SK-N-SH (cell line): ENCODE measurements around the gene RHOJ. TPM values are rescaled to one million over a fixed set of nuclear protein-coding genes. Genes with fewer than 3 reads are reported as not detected.
"Not testable (repeated sequence)": the region's sequence is repeated elsewhere in the genome, so short reads cannot be mapped to it uniquely, and the experiment has no call there.

ENCODE experiments used
- CTCF ChIA-PET: fragments of 300-600, 350-600 bp; formaldehyde crosslinking; extraction: SDS; loops from one replicate; lab custom pipeline; 2021; lab: Yijun Ruan, JAX
- POLR2A ChIA-PET: fragments of 350-600 bp; sonication (Branson Sonifier 250); formaldehyde crosslinking; extraction: SDS; loops from one replicate; lab custom pipeline; 2020; ENCODE audit warnings: antibody characterized with exemption, inconsistent platforms; lab: Yijun Ruan, JAX
- DNase-seq: peaks from one replicate; pipeline ENCODE4 v3.0.0; 2012
- H2AFZ ChIP-seq: fragments of 200-600 bp; sonication (generic); 2 replicates; pipeline ENCODE4 v1.8.1; 2016; ENCODE audit warnings: antibody characterized with exemption, mild to moderate bottlenecking, low read depth
- H3F3A ChIP-seq: fragments of 200-600 bp; sonication (generic); replicated peaks from 2 replicates; pipeline ENCODE3; 2016; ENCODE audit warnings: antibody characterized with exemption, mild to moderate bottlenecking; ENCODE audit not compliant: insufficient read depth
- H3K27ac ChIP-seq, 2 experiments: fragments of 200-500 bp in 1 of 2; fragments of 200-600 bp in 1 of 2; sonication (Bioruptor generic) in 1 of 2; sonication (generic), shearing (Covaris generic) in 1 of 2; 2 replicates each; pipeline versions ENCODE4 v1.5.1 to v1.6.1; 2014 to 2016; ENCODE audit warnings: low read depth in 2 of 2, inconsistent platforms in 1 of 2, low read length in 1 of 2, mild to moderate bottlenecking in 1 of 2, mixed read lengths in 1 of 2
- H3K27me3 ChIP-seq: fragments of 200-600 bp; sonication (generic), shearing (Covaris generic); 2 replicates; pipeline ENCODE4 v1.6.1; 2016; ENCODE audit warnings: mixed run types; ENCODE audit not compliant: insufficient read depth
- H3K36me3 ChIP-seq, 2 experiments: fragments of 200-500 bp in 1 of 2; fragments of 200-600 bp in 1 of 2; sonication (Bioruptor generic) in 1 of 2; sonication (generic) in 1 of 2; replicated peaks in 1 of 2; 2 replicates each; pipeline versions ENCODE3 to v1.5.1; 2014 to 2016; ENCODE audit warnings: low read length in 1 of 2, mild to moderate bottlenecking in 1 of 2; ENCODE audit not compliant: insufficient read depth in 2 of 2, control insufficient read depth in 1 of 2
- H3K4me1 ChIP-seq, 2 experiments: fragments of 200-500 bp in 1 of 2; fragments of 200-600 bp in 1 of 2; sonication (Bioruptor generic) in 1 of 2; sonication (generic), shearing (Covaris generic) in 1 of 2; 2 replicates each; pipeline versions ENCODE4 v1.5.1 to v1.6.1; 2014 to 2016; ENCODE audit warnings: low read depth in 1 of 2, low read length in 1 of 2, mixed run types in 1 of 2; ENCODE audit not compliant: insufficient read depth in 2 of 2, control insufficient read depth in 1 of 2
- H3K4me2 ChIP-seq: fragments of 200-600 bp; sonication (generic), shearing (Covaris generic); 2 replicates; pipeline ENCODE4 v1.6.1; 2017; ENCODE audit warnings: mixed run types
- H3K4me3 ChIP-seq, 2 experiments: fragments of 200-500 bp in 1 of 2; fragments of 200-600 bp in 1 of 2; sonication (Bioruptor generic) in 1 of 2; sonication (generic), shearing (Covaris generic) in 1 of 2; 2 replicates each; pipeline versions ENCODE4 v1.5.1 to v1.8.1; 2014 to 2016; ENCODE audit warnings: low read depth in 2 of 2, inconsistent platforms in 1 of 2, low read length in 1 of 2, mild to moderate bottlenecking in 1 of 2, mixed read lengths in 1 of 2, moderate library complexity in 1 of 2
- H3K79me2 ChIP-seq: fragments of 200-600 bp; sonication (generic); 2 replicates; pipeline ENCODE4 v1.8.1; 2017; ENCODE audit warnings: mild to moderate bottlenecking; ENCODE audit not compliant: insufficient read depth
- H3K9ac ChIP-seq: fragments of 200-600 bp; sonication (generic); 2 replicates; pipeline ENCODE4 v1.6.1; 2017; ENCODE audit warnings: mixed run types
- H3K9me2 ChIP-seq: fragments of 200-600 bp; sonication (generic); 2 replicates; pipeline ENCODE4 v1.6.1; 2017; ENCODE audit warnings: mixed run types
- H3K9me3 ChIP-seq: fragments of 200-600 bp; sonication (generic); 2 replicates; pipeline ENCODE4 v1.6.1; 2017; ENCODE audit warnings: mixed run types, mild to moderate bottlenecking, moderate library complexity
- H4K20me1 ChIP-seq: fragments of 200-600 bp; sonication (generic); 2 replicates; pipeline ENCODE4 v1.6.1; 2017; ENCODE audit warnings: mild to moderate bottlenecking, mixed run types; ENCODE audit not compliant: insufficient read depth
- CHD2 ChIP-seq: fragments of 150-350 bp; IDR thresholded peaks from 2 replicates; pipeline ENCODE4 v1.6.1; 2018; ENCODE audit warnings: low read length; ENCODE audit not compliant: partially characterized antibody
- EP300 ChIP-seq, 2 experiments: IDR thresholded peaks; 2 replicates each; pipeline versions ENCODE4 v1.4.0 to v1.6.1; 2012; ENCODE audit warnings: borderline replicate concordance in 1 of 2, low read depth in 1 of 2, low read length in 1 of 2
- GABPA ChIP-seq: IDR thresholded peaks from 2 replicates; pipeline ENCODE4 v1.4.0; 2012; ENCODE audit warnings: low read depth, mild to moderate bottlenecking
- SMC3 ChIP-seq: IDR thresholded peaks from 2 replicates; pipeline ENCODE4 v1.6.1; 2012; ENCODE audit warnings: low read depth, low read length, improper control_type of control experiment
- USF1 ChIP-seq: IDR thresholded peaks from 2 replicates; pipeline ENCODE4 v1.4.0; 2012; ENCODE audit warnings: low read depth, borderline replicate concordance
- ZBTB33 ChIP-seq: IDR thresholded peaks from 2 replicates; pipeline ENCODE4 v1.4.0; 2012; ENCODE audit warnings: low read depth, borderline replicate concordance
- WGBS: methylation state at CpG from one replicate; pipeline ENCODE4 v1.1.6; 2017; ENCODE audit warnings: low lambda C conversion rate; 5-methylcytosine and 5-hydroxymethylcytosine counted together
- polyA plus RNA-seq, 3 experiments: library from polyadenylated mRNA; depleted of rRNA; stranded (reverse); fragments of >200 nt; gene quantifications; 2 replicates each; pipeline ENCODE4 v1.2.3, GENCODE V29; 2012

Gene RHOJ
- polyA plus RNA-seq, 1 of the 3 experiments (the other 2 are of a cell fraction), result 12.1 TPM

- WGBS, result 30% methylated on average over 2 of the region's 2 CpGs
- Histone ChIP-seq H3K4me3 (no peak overlapping the region), H4K20me1 (no peaks in the 10 kb centered on the region), H3K9me3 (no peaks in the 10 kb centered on the region), H3K9ac (no peak overlapping the region), H3K27ac (no peak overlapping the region), H2AFZ (no peak overlapping the region), H3K36me3 (peaks cover 0 to 5% of the 10 kb centered on the region in 2 experiments), H3K4me1 (peaks cover 0 to 3% of the 10 kb centered on the region in 2 experiments; a peak in 1 of 4 replicates), H3F3A (no peaks in the 10 kb centered on the region), H3K79me2 (no peaks in the 10 kb centered on the region), H3K9me2 (no peaks in the 10 kb centered on the region), H3K4me2 (no peak overlapping the region), H3K27me3 (no peaks in the 10 kb centered on the region)
- ChIA-PET POLR2A (no interaction called here), CTCF (interaction anchor here (0.6 to 8.1 kb wide), 35 partner anchors 7 to 1384 kb away, joined by 3 to 61 read pairs (median 4); partner anchors contain the start of gene RHOJ)
- TF ChIP-seq USF1 (no peak), SMC3 (no peak), GABPA (no peak), ZBTB33 (no peak)
- DNase-seq, result no peak
Measured at GRCh38 chr14:63277591-63278183, 73.4 kb downstream of the RHOJ start.

- H3K9me2 ChIP-seq, H3K9me3 ChIP-seq, POLR2A ChIA-PET, H3K36me3 ChIP-seq, H3K27ac ChIP-seq, H4K20me1 ChIP-seq, H3K27me3 ChIP-seq, H3K79me2 ChIP-seq, H2AFZ ChIP-seq, H3K9ac ChIP-seq, H3F3A ChIP-seq, H3K4me2 ChIP-seq, DNase-seq, H3K4me1 ChIP-seq, H3K4me3 ChIP-seq: not testable (repeated sequence)
- CTCF ChIA-PET, result interaction anchor here (5.0 to 8.1 kb wide), 3 partner anchors 106 to 1117 kb away, joined by 35 to 61 read pairs (median 54); no protein-coding TSS in a partner anchor
- 53% methylated on average over 4 of the region's 4 CpGs for WGBS
Measured at GRCh38 chr14:63279933-63280332, 75.7 kb downstream of the RHOJ start.

GRCh38 chr14:63282997-63283883 lies 79.0 kb downstream of the RHOJ start:
- no peak overlapping the region for H3K4me3 ChIP-seq
- CTCF ChIA-PET, result interaction anchor here (0.8 to 3.5 kb wide), 3 partner anchors 15 to 1104 kb away, joined by 3 to 16 read pairs (median 4); no protein-coding TSS in a partner anchor
- 40% methylated on average over 8 of the region's 8 CpGs for WGBS

More at GRCh38 chr14:63282997-63283883, 79.0 kb downstream of the RHOJ start:
- no peak overlapping the region for H3K27ac ChIP-seq
- DNase-seq, result peak; percentile 15
- H3K4me2 ChIP-seq, result no peak overlapping the region
- POLR2A ChIA-PET, result no interaction called here
- no peaks in the 10 kb centered on the region for H3K79me2 ChIP-seq
- no peaks in the 10 kb centered on the region for H4K20me1 ChIP-seq
- peaks cover 0 to 10% of the 10 kb centered on the region in 2 experiments for H3K36me3 ChIP-seq
- H3K4me1 ChIP-seq, result no peaks in the 10 kb centered on the region; a peak in 2 of 4 replicates
- no peaks in the 10 kb centered on the region for H3K27me3 ChIP-seq
- H3K9ac ChIP-seq, result no peak overlapping the region
- H3K9me2 ChIP-seq, result no peaks in the 10 kb centered on the region
- no peak for TF ChIP-seq CHD2
- TF ChIP-seq EP300 (IDR thresholded peaks at IDR 0.05; ENCODE audit: borderline replicate concordance in 1 of 2, low read depth in 1 of 2, low read length in 1 of 2), result peak in 1 of 2 experiments; percentile 23; a peak in 1 of 4 replicates
- H2AFZ ChIP-seq, result no peak overlapping the region
- no peaks in the 10 kb centered on the region for H3K9me3 ChIP-seq
- H3F3A ChIP-seq, result no peaks in the 10 kb centered on the region
